HUES48 (cell line): Measurements from ENCODE around the gene AOAH.

Source experiments
- H3K27ac ChIP-seq: one replicate; pipeline ENCODE4 v1.7.0; 2013; ENCODE audit warnings: low read depth, low read length, inconsistent platforms
- H3K27me3 ChIP-seq: 2 replicates; pipeline ENCODE4 v1.6.1; 2013; ENCODE audit warnings: mild to moderate bottlenecking, low read length; ENCODE audit not compliant: control insufficient read depth, insufficient read depth
- H3K36me3 ChIP-seq: 2 replicates; pipeline ENCODE4 v1.6.1; 2013; ENCODE audit warnings: low read length; ENCODE audit not compliant: control insufficient read depth, insufficient read depth
- H3K4me1 ChIP-seq: 2 replicates; pipeline ENCODE4 v1.6.1; 2013; ENCODE audit warnings: mild to moderate bottlenecking, low read length; ENCODE audit not compliant: control insufficient read depth, insufficient read depth
- H3K4me3 ChIP-seq: 2 replicates; pipeline ENCODE4 v1.5.1; 2013; ENCODE audit warnings: mild to moderate bottlenecking, low read depth, low read length
- H3K9ac ChIP-seq: 2 replicates; pipeline ENCODE4 v1.6.1; 2013; ENCODE audit warnings: mild to moderate bottlenecking, low read depth, low read length, moderate library complexity
- H3K9me3 ChIP-seq: 2 replicates; pipeline ENCODE4 v1.6.1; 2013; ENCODE audit warnings: low read length; ENCODE audit not compliant: control insufficient read depth, insufficient read depth

Gene AOAH

DNA sequence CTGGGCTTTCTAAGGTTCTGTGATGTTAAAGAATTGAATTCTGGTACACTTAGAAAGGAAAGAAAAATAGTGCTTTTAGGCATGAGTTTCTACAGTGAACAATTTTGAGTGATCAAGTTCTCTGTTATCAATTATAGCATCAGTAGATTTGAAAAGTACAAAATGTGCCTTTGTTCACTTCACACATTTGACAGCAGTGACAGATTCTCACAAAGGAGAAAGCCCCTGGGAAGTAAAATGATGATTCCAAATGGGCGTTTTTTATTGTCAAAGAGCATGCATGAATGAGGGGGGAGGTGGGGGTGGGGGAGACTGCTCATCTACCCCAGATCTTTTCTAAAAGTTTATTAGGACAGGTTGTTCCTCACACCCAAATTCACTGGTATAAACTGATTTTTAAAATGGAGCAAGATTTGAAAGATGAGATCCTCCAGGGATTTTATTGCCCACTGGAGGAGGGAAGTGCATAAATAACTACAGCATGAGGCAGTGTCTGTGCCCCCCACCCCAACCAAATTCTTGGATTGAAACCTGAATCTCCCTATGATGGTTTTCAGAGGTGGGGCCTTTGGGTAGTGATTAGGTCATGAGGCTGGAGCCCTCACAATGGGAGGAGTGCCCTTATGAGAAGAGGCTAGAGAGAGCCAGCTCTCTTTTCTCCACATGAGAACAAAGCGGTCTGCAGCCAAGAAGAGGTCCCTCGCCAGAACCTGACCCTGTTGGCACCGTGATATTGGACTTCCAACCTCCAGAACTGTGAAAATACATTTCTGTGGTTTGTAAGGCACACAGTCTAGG lies 79.5 kb downstream of the AOAH start:
- Histone ChIP-seq H3K9ac (no peak overlapping the region), H3K27me3 (no peaks in the 10 kb centered on the region), H3K9me3 (no peaks in the 10 kb centered on the region), H3K4me1 (peaks cover 18% of the 10 kb centered on the region), H3K4me3 (no peak overlapping the region), H3K27ac (no peak overlapping the region), H3K36me3 (no peaks in the 10 kb centered on the region)

- Histone ChIP-seq H3K27me3 (no peaks in the 10 kb centered on the region), H3K4me1 (peaks cover 22% of the 10 kb centered on the region), H3K9ac (no peak overlapping the region), H3K36me3 (no peaks in the 10 kb centered on the region), H3K27ac (no peak overlapping the region), H3K4me3 (no peak overlapping the region), H3K9me3 (no peaks in the 10 kb centered on the region)
These were observed 81.9 kb downstream of the AOAH start for GRCh38 chr7:36642414-36642813.

DNA sequence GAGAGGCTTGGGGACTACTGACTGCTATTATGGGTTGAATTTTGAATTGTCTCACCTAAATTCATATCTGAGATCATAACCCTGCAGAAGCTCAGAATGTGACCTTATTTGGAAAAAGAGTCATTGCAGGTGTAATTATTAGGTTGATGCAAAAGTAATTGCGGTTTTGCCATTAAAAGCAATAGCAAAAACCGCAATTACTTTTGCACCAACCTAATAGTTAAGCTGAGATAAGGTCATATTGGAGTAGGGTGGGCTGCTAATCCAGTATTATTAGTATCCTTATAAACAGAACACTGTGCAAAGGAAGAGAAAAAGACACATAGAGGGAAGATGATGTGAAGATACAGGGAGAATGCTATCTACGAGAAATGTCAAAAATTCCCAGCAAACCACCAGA lies 82.3 kb downstream of the AOAH start:
- Histone ChIP-seq H3K4me3 (no peak overlapping the region), H3K4me1 (peaks cover 25% of the 10 kb centered on the region), H3K36me3 (no peaks in the 10 kb centered on the region), H3K27me3 (no peaks in the 10 kb centered on the region), H3K9ac (no peak overlapping the region), H3K27ac (no peak overlapping the region), H3K9me3 (no peaks in the 10 kb centered on the region)

- no peaks in the 10 kb centered on the region for H3K36me3 ChIP-seq
- H3K4me1 ChIP-seq: peaks cover 28% of the 10 kb centered on the region
- no peaks in the 10 kb centered on the region for H3K27me3 ChIP-seq
- H3K9me3 ChIP-seq: no peaks in the 10 kb centered on the region
- H3K27ac ChIP-seq: no peak overlapping the region
- H3K4me3 ChIP-seq: no peak overlapping the region
- no peak overlapping the region for H3K9ac ChIP-seq
These were observed 83.6 kb downstream of the AOAH start for GRCh38 chr7:36640682-36641081.

DNA sequence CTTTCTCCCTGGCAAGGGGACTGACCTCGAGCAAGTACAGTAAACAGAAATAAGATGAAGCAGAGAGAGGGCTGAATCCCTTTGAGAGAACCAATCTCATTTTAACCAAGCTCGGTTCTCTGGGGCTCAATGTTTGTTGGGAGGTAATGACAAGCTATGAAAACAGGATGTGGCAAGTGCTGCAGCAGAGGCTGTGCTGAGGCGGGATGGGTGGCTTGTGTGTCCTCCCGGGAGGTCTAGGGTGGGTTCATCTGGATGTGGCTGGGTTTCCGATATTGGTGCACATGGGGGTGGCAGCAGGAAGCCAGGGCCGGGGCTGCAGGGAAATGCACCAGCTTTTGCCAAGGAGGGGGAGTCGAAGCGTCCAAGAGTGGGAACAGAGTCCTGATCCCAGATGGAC lies 84.5 kb downstream of the AOAH start:
- H3K9ac ChIP-seq: no peak overlapping the region
- no peak overlapping the region for H3K4me3 ChIP-seq
- H3K4me1 ChIP-seq: peaks cover 21% of the 10 kb centered on the region; the same call in 1 of the 2 replicates
- H3K27ac ChIP-seq: no peak overlapping the region
- H3K36me3 ChIP-seq: no peaks in the 10 kb centered on the region
- no peaks in the 10 kb centered on the region for H3K9me3 ChIP-seq
- no peaks in the 10 kb centered on the region for H3K27me3 ChIP-seq

DNA sequence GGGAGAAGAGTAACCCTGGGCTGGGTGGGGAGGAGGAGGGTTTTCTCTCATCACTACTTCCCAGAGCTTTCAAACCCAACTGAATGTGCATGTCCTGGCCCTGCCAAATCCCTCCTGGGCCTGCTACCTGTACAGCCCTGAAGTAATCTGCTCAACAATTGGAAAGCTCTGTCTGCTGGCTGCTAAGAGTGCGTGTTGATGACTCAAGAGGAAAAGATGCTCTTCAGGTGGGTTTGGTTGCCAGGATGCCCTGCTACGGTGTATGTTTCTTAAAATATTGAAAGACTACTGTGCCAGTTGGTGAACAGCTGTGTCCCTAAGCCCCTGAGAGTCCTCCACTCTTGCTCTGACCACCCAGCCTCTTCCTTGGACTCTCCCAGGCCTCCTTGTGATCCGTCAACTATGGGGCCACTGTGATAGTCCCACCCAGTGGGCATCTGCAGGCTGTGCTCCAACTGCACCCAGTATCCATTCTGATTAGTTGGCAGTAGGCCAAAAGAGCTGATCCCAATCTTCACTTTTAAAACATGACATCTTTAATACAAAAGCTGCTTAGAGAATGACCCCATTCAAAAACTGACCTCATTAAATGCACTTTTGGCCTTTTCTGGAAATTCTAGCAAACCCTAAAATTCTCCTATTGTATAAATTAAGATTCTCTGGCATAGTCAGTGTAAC lies 85.6 kb downstream of the AOAH start:
- Histone ChIP-seq H3K4me1 (peaks cover 22% of the 10 kb centered on the region), H3K36me3 (no peaks in the 10 kb centered on the region), H3K9ac (no peak overlapping the region), H3K9me3 (no peaks in the 10 kb centered on the region), H3K27ac (no peak overlapping the region), H3K27me3 (no peaks in the 10 kb centered on the region), H3K4me3 (no peak overlapping the region)

GRCh38 chr7:36638140-36638539 lies 86.2 kb downstream of the AOAH start:
- Histone ChIP-seq H3K27me3 (no peaks in the 10 kb centered on the region), H3K9ac (no peak overlapping the region), H3K27ac (no peak overlapping the region), H3K9me3 (no peaks in the 10 kb centered on the region), H3K4me3 (no peak overlapping the region), H3K4me1 (peaks cover 27% of the 10 kb centered on the region), H3K36me3 (no peaks in the 10 kb centered on the region)

DNA sequence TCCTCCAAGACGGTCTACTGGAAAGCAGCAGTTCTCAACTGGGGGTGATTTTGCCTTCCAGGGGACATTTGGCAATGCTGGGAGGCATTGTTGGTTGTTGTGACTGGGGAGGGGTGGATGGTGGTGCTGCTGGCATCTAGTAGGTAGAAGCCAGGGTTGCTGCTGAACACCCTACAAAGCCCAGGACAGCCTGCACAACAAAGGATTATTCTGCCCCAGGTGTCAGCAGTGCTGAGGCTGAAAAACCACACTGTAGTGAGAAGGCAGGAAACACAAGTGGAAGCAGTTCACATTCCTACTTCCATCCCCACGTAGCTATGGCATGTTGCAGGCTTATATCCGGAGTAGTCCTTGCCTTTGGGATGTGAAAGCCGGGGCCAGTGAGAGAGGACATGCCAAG lies 86.9 kb downstream of the AOAH start:
- Histone ChIP-seq H3K27me3 (no peaks in the 10 kb centered on the region), H3K9me3 (no peaks in the 10 kb centered on the region), H3K27ac (no peak overlapping the region), H3K4me1 (peaks cover 33% of the 10 kb centered on the region), H3K9ac (no peak overlapping the region), H3K36me3 (no peaks in the 10 kb centered on the region), H3K4me3 (no peak overlapping the region)

DNA sequence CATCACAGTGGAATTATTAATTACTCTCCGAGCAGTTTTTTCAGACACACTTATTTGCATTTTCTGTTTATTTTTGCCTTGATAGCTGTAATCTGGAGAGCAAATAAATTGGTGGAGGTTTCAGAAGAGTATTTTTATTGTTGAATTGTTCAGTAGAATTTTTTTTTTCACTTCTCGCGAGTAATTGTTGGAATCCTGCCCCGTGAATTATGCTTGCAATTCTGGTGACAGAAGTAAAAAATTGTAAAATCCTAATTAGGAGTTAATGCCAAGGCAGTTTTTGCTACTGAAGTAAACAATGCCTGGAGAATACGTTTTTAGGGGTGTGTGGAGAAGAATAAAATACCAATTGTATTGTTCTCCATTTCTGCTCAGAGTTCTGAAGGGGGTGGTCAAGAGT lies 88.2 kb downstream of the AOAH start:
- H3K4me3 ChIP-seq: no peak overlapping the region
- no peaks in the 10 kb centered on the region for H3K36me3 ChIP-seq
- H3K27ac ChIP-seq: no peak overlapping the region
- no peak overlapping the region for H3K9ac ChIP-seq
- H3K9me3 ChIP-seq: no peaks in the 10 kb centered on the region
- peaks cover 25% of the 10 kb centered on the region for H3K4me1 ChIP-seq
- no peaks in the 10 kb centered on the region for H3K27me3 ChIP-seq

DNA sequence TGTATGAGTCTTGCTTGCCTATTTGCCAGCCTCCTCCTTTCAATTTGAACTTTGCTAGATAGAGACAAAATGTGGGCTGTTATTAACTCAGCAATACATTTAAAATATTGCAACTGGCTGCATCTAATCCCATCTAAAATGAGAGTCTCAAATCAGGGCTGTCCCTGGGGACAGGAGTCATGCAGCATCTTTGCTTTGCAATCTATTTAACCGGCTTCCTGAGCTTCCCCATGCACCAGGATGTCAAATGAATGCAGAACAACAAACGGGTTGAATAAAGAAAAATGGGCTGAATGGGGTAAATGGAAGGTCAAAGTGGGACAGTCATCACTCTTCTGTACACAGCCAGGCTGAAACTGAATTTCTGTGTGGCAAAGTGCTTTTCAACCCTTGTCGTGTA lies 89.2 kb downstream of the AOAH start:
- Histone ChIP-seq H3K27ac (no peak overlapping the region), H3K27me3 (no peaks in the 10 kb centered on the region), H3K4me3 (no peak overlapping the region)

DNA sequence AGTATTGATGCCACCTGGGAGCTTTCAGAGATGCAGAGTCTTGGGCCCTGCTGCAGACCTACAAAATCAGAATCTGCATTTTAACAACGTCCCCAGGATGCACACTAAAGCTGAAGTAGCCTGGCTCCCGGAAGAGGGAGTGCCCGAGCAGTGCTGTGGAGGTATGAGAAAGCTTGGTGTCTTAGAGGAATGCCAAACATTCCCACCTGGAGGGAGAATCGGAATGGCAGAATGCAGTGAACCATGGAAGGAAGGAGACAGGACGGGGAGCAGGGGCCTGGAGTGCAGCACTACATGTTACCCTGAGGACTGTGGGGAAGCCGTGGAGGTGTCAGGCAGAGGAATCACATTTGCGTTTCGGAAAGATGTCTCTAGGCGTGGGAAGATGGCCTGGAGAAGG lies 90.9 kb downstream of the AOAH start:
- Histone ChIP-seq H3K4me3 (no peak overlapping the region), H3K9ac (no peak overlapping the region), H3K9me3 (no peaks in the 10 kb centered on the region), H3K36me3 (no peaks in the 10 kb centered on the region), H3K27ac (peak overlapping the region; percentile 33), H3K4me1 (peaks cover 25% of the 10 kb centered on the region), H3K27me3 (no peaks in the 10 kb centered on the region)

More for the DNA sequence above, 89.2 kb downstream of the AOAH start:
- Histone ChIP-seq H3K36me3 (no peaks in the 10 kb centered on the region), H3K9me3 (no peaks in the 10 kb centered on the region), H3K4me1 (peaks cover 25% of the 10 kb centered on the region), H3K9ac (no peak overlapping the region)
